ENCODE data around the gene KCNMA1.

KCNMA1 gene

DNA sequence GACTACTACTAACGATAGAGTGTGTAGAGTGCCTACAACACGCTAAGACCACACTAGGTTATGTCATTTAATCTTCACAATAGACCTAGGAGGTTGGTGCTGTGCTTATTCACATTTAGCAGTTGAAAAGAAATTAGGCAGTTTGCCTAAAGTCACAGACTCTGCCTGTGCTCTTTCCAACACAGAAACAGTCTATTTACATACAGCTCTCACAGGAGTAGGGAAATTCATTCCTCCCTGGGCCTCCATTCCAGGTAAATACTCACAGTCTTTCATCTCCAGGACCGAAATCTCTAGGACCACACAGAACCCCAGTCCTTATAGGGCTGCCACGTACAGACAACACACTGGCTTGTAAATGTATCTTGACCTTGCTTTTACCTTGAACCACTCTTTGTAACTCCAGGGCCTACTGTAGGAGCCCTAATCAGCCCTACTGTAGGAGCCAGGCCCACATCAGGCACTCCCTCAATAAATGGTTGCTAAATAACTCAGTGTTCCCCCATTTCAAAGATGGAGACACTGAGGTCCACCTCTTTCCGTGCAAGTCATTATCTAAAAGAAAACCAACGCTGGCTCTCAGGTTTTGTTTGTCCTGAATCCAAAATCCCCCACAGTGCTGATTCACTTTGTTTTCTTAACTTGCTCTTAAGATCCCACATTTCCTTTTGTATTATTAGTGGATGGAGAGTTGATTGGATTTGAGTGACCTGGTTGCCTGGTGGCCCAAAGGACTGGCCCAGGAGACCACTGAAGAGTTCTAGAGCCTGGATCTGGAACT is 146.9 kb downstream of the KCNMA1 start:
- no peak for DNase-seq (ENCODE audit: low read depth in 2 of 2)

GRCh38 chr10:77486517-77486916 is 151.1 kb downstream of the KCNMA1 start:
- DNase-seq (ENCODE audit: low read depth in 2 of 2), result no peak

DNA sequence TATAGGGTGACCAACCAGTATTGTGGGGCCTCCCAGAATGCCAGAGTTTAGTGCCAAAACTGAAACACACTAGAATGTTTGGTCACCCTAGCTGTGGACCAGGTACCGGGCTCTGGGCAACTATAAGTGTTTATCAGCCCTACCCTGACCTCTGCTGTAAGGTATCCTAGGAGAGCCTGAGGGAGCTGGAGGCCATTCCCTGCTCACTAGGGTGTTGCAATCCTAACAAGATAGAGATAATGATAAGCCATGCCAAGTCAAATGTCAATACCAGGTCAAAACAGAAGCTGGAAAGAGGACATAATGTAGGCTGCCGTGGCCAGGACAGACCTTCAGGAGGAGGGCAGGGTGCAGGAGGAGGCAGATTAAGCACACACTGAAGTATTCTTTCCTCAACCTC is 151.8 kb downstream of the KCNMA1 start:
- no peak for DNase-seq (ENCODE audit: low read depth in 2 of 2)

GRCh38 chr10:77482072-77482471 is 155.5 kb downstream of the KCNMA1 start:
- DNase-seq (ENCODE audit: low read depth in 2 of 2), result no peak

DNA sequence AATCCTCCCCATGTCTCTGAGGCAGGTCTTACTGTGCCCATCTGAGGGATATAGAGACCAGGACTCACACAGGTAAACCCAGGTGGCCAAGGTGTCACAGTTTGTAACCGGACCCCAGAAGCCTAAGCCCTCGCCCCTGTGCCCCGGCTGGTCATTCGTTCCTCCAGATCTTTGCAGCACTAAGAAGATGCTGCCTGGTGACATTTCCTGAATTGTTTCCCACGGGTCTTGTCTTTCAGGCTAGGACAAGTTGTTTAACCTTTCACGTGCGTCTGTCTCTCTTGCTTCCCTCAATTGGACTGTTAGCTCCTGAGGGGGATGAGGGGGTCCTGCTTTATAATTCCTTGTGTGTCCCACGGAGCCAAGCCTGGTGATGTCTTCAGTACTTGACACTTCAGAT is 158.0 kb downstream of the KCNMA1 start:
- DNase-seq (ENCODE audit: low read depth in 2 of 2), result no peak

DNA sequence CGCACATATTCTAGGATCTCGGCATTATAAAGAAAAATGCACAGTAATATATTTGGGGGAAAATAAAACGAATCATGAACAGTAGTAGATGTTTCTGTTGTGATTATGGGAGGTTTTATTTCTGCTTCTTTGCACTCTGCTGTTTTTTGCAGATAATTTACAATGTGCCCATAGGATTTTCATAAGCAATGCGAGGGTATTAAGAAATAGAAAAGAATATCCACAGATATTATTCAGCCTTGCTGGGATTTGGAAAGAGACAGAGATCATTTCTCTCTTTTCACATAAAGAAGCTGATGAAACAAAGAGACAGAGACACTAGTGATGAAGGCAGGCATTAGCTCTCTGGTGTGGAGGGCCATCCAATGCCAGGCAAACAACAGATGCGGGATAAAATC is 158.6 kb downstream of the KCNMA1 start:
- DNase-seq (ENCODE audit: low read depth in 2 of 2), result no peak

DNA sequence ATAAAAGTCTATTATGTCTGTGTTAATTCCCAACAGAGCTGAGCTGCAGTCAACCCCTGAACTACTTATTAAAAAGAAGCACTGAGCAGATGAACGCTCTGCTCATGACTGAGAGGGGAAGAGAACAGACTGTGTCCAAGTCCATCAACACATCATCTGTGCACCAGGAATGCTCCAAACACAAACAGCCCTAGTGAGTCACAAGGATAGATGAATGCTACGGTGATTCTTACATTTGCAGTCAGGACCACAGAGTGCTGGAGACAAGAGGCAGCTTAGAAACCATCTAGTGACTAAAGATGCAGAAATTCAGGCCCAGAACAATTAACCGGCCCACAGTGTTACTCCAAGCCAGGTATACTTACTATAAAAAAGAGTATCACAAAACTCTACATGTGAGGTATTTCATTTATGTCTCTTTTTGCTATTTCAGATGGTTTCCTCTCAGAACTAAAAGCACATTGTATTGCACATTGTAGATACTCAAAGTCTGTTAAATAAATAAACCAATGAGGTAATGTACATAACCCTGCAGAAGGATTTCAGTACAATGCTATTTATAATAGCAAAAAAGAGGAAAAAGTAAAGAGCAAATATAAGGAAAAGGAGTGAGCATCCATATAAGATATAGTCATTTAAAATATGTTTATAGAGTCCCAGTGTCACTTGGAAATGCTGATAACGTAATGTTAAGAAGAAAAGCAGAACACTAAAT is 159.2 kb downstream of the KCNMA1 start:
- no peak for DNase-seq (ENCODE audit: low read depth in 2 of 2)

DNA sequence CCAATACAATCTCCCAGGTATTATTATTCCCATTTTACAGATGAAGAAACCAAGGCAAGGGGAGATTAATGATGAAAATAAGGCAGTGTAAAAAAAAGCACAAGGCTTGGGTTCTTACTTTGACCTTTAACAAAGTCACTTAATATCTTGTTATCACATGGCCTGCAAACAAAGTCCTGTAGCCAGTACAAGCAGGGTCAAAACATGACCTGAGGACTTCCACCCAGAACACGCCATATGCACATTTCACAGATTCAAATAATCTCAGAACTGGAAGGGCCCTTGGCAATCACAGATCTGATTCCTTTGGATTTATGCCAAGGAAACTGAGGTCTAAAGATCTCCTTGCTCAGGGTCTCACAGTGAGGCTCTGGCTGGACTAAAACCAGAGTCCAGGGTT is 162.1 kb downstream of the KCNMA1 start:
- no peak for DNase-seq (ENCODE audit: low read depth in 2 of 2)

DNA sequence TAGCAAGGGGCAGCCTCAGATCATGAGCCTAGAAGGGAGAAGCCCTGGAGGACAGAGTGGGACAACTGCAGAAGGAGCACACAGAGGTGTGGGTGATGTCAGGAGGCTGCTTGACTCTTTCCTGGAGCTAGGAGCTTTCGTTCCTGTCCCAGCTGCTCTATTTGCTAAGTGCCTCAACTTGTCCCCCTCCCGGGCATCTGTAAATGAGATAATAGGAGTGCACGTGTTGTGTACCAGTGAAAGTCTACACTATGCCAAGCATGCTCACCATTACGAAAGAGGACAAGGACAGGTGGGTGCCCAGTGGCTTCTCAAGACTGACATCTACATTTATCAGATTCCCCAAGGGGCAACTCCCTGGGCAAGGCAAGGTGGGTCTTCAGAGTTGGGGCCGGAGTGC is 162.7 kb downstream of the KCNMA1 start:
- no peak for DNase-seq (ENCODE audit: low read depth in 2 of 2)

DNA sequence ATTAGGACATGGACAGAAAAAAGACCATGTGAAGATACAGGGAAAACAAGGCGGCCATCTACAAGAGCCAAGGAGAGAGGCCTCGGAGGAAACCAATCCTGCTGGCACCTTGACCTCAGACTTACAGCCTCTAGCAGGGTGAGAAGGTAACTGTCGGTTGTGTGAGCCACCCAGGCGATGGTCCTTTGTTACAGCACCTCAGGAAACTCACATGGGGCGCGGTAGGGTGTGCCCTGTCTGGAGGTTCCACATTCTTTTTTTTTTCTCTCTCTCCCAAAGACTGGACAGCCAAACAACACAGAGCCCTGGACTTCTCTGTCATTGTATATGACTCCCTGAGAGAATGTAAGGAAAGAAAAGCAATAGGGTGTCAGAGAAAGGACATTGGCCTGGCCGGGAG is 163.2 kb downstream of the KCNMA1 start:
- no peak for DNase-seq (ENCODE audit: low read depth in 2 of 2)

DNA sequence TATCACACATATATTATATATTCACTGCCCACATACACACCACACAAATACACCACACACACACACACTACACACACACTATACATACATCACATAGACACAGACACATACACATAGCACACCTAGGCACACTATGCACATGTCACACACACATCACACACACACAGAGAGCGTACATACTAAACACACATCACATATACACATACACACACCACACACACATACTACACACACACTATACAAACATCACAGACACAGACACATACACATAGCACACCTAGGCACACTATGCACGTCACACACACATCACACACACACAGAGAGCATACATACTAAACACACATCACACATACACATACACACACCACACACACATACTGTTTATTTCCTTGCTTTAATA is 165.5 kb downstream of the KCNMA1 start:
- no peak for DNase-seq (ENCODE audit: low read depth in 2 of 2)

DNA sequence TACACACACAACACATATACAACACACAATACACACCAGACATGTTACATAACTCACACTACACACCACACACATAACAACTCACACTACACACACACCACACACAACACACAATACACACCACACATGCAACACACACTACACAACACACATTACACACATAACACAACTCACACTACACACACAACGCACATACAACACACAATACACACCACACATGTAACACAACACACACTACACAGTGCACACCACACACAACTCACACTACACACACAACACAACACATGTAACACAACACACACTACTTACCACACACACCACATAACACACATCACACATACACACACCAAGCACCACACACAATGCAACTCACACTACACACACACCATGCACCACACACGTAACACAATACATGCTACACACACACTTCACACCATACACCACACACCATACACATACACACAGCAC is 166.5 kb downstream of the KCNMA1 start:
- no peak for DNase-seq (ENCODE audit: low read depth in 2 of 2)

DNA sequence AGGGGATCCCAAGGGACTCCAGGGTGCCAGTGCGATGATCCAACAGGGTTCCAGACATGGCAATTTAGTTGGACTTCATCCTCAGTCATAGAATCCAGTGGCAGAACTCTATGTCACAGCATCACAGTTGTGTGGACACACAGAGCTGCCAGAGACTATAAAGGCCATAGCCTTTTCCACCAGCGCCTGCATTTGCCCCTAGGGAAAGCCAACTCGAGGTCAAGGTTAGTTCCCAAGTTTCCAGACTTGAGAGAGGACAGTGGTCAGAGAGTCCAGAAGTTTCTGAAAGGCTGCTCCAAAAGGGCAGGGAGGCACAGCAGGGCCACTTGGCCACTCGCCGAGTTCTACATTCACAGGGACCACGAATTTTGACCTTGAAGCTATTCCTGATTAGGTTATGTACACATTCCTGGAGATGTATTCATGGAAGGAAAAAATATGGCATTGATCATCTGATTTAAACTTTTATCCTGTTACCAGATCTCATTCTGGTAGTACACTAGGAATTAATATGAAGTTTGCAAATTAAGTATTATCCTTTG is 170.1 kb downstream of the KCNMA1 start:
- DNase-seq (ENCODE audit: low read depth in 2 of 2), result no peak

DNA sequence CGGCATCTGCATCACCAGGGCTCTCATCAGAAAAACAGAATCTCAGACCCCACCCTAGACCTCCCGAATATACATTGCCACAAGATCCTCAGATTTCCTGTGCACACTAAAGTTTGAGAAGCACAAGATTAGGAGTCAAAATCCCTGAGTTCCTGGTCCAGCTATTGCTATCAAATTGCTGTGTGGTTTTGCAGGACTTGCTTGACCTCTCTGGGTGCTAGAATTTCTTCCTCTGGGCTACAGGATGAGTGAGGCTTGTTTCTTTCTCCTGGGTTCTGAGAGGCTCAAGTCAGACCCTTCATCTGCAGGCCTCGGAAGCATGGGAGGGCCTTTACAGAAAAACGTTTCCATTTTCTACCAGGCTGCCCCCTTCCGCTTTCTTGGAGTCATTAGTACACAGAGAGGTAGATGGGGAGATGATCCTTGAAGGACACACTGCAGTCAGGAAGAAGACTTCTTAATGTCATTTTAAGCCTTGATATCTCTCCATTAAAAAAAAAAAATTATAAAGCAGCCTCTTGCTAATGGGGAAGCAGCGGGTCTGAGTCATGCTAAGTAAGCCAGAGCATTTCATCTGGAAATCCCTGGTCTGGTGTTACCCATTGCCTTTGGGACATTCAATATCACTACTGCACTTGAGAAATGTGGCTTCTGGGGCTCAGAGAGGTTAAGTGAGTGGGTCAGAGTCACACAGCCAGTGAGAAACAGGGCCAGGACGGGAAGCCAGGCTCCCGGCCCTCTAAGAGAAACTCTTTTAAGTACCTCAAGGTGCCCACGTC is 173.5 kb downstream of the KCNMA1 start:
- no peak for DNase-seq (ENCODE audit: low read depth in 2 of 2)

- DNase-seq (ENCODE audit: low read depth in 2 of 2), result no peak
These were observed 174.1 kb downstream of the KCNMA1 start for GRCh38 chr10:77463499-77463898.

GRCh38 chr10:77461636-77462296 is 175.8 kb downstream of the KCNMA1 start:
- DNase-seq (ENCODE audit: low read depth in 2 of 2), result no peak

- DNase-seq (ENCODE audit: low read depth in 2 of 2), result no peak
These were observed 177.7 kb downstream of the KCNMA1 start for GRCh38 chr10:77459905-77460304.

DNA sequence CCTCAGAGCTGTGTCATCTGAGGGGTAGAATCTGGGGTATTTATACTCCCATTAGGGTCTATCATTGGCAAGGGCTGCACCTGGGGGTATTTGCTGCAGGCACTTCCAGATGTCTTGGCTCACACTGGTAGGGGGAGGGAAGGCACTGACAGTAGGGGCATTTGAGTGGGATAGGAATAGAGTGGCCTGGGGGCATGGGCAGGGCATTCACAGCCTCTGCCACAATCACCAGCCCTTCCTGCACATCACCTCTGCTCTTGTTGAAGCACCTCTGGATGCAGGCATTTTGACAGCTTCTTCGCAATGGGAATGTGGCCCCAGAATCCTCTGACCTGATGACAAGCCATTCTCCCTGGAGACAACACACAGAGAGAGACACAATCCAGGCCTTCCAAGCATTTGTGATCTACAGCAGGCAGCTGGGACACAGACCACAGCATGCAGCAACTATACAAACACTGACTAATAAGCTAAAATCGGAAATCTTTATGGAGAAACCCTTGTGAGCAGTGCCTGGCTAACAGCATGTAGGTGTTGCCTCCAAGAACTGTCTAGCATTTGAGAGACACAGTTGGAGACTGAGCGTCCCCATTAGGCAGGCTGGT is 178.5 kb downstream of the KCNMA1 start:
- no peak for DNase-seq (ENCODE audit: low read depth in 2 of 2)

DNA sequence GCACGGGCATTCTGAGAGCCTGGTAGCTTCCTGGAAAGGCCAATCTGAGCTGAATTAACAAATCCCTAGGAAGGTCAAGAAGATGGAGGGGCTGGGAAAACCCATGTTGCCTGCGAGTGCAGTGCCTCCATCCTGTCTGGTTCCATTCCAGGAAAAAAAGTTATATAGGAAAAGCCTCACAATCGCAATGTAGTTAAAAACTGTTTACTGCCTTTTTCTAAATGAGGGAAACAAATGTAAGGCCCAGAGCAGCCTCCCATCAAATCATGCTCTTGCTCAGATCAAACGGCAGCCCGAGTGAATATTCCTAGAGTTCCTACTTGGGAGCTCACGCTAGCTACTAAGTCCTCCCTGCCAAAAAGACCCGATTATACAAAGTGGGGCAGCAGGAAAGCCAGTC is 179.9 kb downstream of the KCNMA1 start:
- DNase-seq (ENCODE audit: low read depth in 2 of 2), result no peak

GRCh38 chr10:77457266-77457665 is 180.3 kb downstream of the KCNMA1 start:
- DNase-seq (ENCODE audit: low read depth in 2 of 2), result no peak

- no peak for DNase-seq (ENCODE audit: low read depth in 2 of 2)
These were observed 181.2 kb downstream of the KCNMA1 start for GRCh38 chr10:77456414-77456813.
